Hepatocyte (in vitro differentiated cells): ENCODE results near the gene OST4. TPM values are rescaled to one million over a fixed set of nuclear protein-coding genes. Genes with fewer than 3 reads are reported as not detected.

Source experiments
- DNase-seq: peaks from one replicate; pipeline ENCODE4 v3.0.0-alpha.2; 2016; ENCODE audit warnings: low spot score
- H2AFZ ChIP-seq: fragments of 200-600 bp; sonication (generic); 2 replicates; pipeline ENCODE4 v1.6.0; 2016; ENCODE audit warnings: antibody characterized with exemption, mild to moderate bottlenecking
- H3K27ac ChIP-seq: fragments of 200-600 bp; sonication (generic); 2 replicates; pipeline ENCODE4 v1.5.1; 2016; ENCODE audit warnings: mild to moderate bottlenecking
- H3K27me3 ChIP-seq: fragments of 200-600 bp; sonication (generic); 2 replicates; pipeline ENCODE4 v1.6.1; 2016
- H3K36me3 ChIP-seq: fragments of 200-600 bp; sonication (generic); replicated peaks from 2 replicates; pipeline ENCODE4 v1.5.1; 2016; ENCODE audit warnings: low read depth; ENCODE audit not compliant: insufficient read depth
- H3K4me1 ChIP-seq: fragments of 200-600 bp; sonication (generic); 2 replicates; pipeline ENCODE4 v1.5.1; 2016; ENCODE audit warnings: mild to moderate bottlenecking, moderate library complexity; ENCODE audit not compliant: insufficient read depth
- H3K4me2 ChIP-seq: fragments of 200-600 bp; sonication (generic); 2 replicates; pipeline ENCODE4 v1.6.0; 2016
- H3K4me3 ChIP-seq: fragments of 200-600 bp; sonication (generic); 2 replicates; pipeline ENCODE4 v1.5.1; 2016; ENCODE audit warnings: mild to moderate bottlenecking
- H3K79me2 ChIP-seq: fragments of 200-600 bp; sonication (generic); 2 replicates; pipeline ENCODE4 v1.6.0; 2017; ENCODE audit warnings: mild to moderate bottlenecking
- H3K9me2 ChIP-seq: fragments of 200-600 bp; sonication (generic); replicated peaks from 2 replicates; pipeline ENCODE4 v1.6.0; 2017; ENCODE audit warnings: mild to moderate bottlenecking; ENCODE audit not compliant: insufficient read depth
- H3K9me3 ChIP-seq: fragments of 200-600 bp; sonication (generic); 2 replicates; pipeline ENCODE4 v1.5.1; 2016; ENCODE audit warnings: low read depth, mild to moderate bottlenecking
- H4K20me1 ChIP-seq: fragments of 200-600 bp; sonication (generic); 2 replicates; pipeline ENCODE4 v1.6.0; 2016; ENCODE audit warnings: mild to moderate bottlenecking; ENCODE audit not compliant: insufficient read depth, poor library complexity, severe bottlenecking
- CTCF ChIP-seq: fragments of 200-600 bp; sonication (generic); IDR thresholded peaks from 2 replicates; pipeline ENCODE4 v1.5.1; 2016; ENCODE audit warnings: antibody characterized with exemption, mild to moderate bottlenecking; ENCODE audit not compliant: poor library complexity
- EZH2 ChIP-seq: fragments of 200-600 bp; sonication (generic); IDR thresholded peaks from 2 replicates; pipeline ENCODE4 v1.6.1; 2016; ENCODE audit warnings: antibody characterized with exemption, mild to moderate bottlenecking, borderline replicate concordance
- EZH2phosphoT487 ChIP-seq: fragments of 200-600 bp; sonication (generic); IDR thresholded peaks from one replicate; pipeline ENCODE4 v1.6.1; 2018; ENCODE audit warnings: antibody characterized with exemption, mild to moderate bottlenecking, low read depth, moderate library complexity; ENCODE audit not compliant: unreplicated experiment, severe bottlenecking
- WGBS: methylation state at CpG from one replicate; pipeline ENCODE4 v1.1.6; 2016; ENCODE audit warnings: low lambda C conversion rate; ENCODE audit errors: missing lambda C conversion rate; 5-methylcytosine and 5-hydroxymethylcytosine counted together
- polyA plus RNA-seq: library from polyadenylated mRNA; unstranded; fragments of >200 nt; fragmentation: Nextera tagmentation; extraction: Ambion mirVana; gene quantifications from 2 replicates; pipeline ENCODE4 v1.2.1, GENCODE V29; 2016
- total RNA-seq: library from RNA; depleted of rRNA; stranded (reverse); fragments of >200 nt; gene quantifications from 2 replicates; pipeline ENCODE4 v1.2.3, GENCODE V29; 2014

Gene OST4
- total and polyA plus RNA-seq, 2 experiments from 2014 or later, result 364 to 839 TPM

DNA sequence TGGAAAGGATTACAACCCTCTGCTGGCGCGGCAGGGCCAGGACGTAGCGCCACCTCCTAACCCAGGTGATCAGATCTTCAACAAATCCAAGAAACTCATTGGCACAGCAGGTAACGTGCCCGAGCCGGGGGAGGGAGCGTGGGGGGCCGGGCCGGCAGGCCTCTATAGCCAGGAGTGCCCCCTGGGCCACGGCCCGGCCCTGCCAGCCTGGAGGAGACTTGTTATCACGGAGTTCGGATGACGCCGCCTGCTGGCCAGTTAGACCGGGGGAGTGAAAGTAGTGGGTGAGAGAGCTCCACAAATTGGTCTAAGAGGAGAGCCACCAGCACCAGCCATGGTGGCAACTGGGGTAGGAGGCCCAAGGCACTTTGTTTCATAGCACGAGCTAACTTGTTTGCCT, 47.3 kb downstream of the OST4 start:
- Histone ChIP-seq H4K20me1 (no peaks in the 10 kb centered on the region), H3K27ac (no peak overlapping the region), H3K9me3 (no peaks in the 10 kb centered on the region), H3K4me2 (no peak overlapping the region), H2AFZ (no peak overlapping the region), H3K9me2 (no peaks in the 10 kb centered on the region), H3K4me3 (no peak overlapping the region), H3K79me2 (no peaks in the 10 kb centered on the region), H3K4me1 (peaks cover 18% of the 10 kb centered on the region), H3K36me3 (no peaks in the 10 kb centered on the region), H3K27me3 (no peaks in the 10 kb centered on the region)
- TF ChIP-seq CTCF, result no peak
- TF ChIP-seq EZH2phosphoT487, result no peak
- TF ChIP-seq EZH2, result no peak
- 84% methylated on average over 18 of the region's 18 CpGs for WGBS
- no peak for DNase-seq

DNA sequence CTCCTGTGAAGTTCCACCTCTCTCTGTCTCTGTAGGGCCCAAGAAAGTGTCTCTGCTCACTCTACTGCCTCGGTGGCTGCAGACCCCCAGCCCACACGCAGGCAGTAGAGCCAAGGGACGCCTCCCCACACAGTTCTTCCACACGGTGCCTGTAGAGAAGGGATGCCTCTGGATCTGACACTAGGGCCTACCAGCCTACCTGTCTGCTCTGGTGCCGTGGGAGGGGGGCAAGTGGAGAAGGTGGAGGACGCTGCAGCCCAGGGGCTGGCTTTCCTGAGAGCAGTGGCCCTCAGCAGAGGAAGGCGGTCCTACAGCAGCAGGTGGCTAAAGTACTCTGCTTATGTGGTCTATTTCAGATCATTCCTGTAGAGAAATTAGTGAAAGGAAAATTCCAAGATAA, 47.7 kb downstream of the OST4 start:
- TF ChIP-seq EZH2 (no peak), EZH2phosphoT487 (no peak), CTCF (no peak)
- no peak for DNase-seq
- no peaks in the 10 kb centered on the region for H3K9me2 ChIP-seq
- no peaks in the 10 kb centered on the region for H3K27me3 ChIP-seq
- H4K20me1 ChIP-seq, result no peaks in the 10 kb centered on the region
- H3K36me3 ChIP-seq, result no peaks in the 10 kb centered on the region
- WGBS, result 96% methylated on average over 7 of the region's 7 CpGs
- H3K4me1 ChIP-seq, result peaks cover 18% of the 10 kb centered on the region
- no peak overlapping the region for H3K4me2 ChIP-seq
- H3K27ac ChIP-seq, result no peak overlapping the region
- no peaks in the 10 kb centered on the region for H3K79me2 ChIP-seq
- H2AFZ ChIP-seq, result no peak overlapping the region
- no peak overlapping the region for H3K4me3 ChIP-seq
- H3K9me3 ChIP-seq, result no peaks in the 10 kb centered on the region

DNA sequence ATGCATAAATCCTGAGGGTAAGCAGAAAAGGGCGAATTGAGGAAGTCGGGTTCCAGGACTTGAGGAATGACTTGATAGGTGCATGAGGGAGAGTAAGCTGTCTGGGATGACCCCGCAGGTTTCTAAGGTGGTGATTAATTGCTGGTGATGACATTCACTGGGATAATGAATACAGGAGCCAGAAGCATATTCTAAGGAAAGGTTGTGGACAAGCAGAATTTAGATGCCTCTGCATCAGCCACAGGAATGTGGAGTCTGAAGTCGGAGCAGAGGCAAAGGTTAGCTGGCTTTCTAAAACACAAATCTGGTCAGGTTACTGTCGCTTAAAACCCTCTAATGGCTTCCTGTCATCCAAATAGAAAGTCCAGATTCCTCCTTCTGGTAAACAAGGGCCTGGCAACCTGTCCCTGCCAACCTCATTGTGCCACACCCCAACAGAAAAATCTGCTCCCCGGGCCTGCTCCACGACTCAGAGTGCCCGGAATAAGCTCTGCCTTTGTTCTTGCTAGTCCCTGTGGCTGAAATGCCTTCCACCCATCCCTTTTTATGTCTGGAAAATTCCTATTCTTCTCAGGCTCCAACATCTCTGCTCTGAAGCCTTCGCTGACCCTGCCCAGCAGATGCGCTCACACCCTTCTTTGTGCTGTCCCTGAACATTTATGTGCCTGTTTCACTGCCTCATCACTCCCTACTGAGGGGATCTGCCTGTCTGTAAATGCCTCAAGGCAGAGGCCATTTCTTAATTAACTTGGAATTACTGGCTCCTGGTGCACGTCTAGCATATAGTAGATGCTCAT, 50.0 kb downstream of the OST4 start:
- DNase-seq, result no peak
- H3K4me1 ChIP-seq, result peaks cover 18% of the 10 kb centered on the region
- H3K9me3 ChIP-seq, result no peaks in the 10 kb centered on the region
- no peaks in the 10 kb centered on the region for H3K27me3 ChIP-seq
- no peak overlapping the region for H3K4me2 ChIP-seq
- no peak overlapping the region for H2AFZ ChIP-seq
- H3K4me3 ChIP-seq, result no peak overlapping the region
- TF ChIP-seq EZH2, result no peak
- TF ChIP-seq CTCF, result no peak
- no peak for TF ChIP-seq EZH2phosphoT487
- no peak overlapping the region for H3K27ac ChIP-seq
- H3K79me2 ChIP-seq, result no peaks in the 10 kb centered on the region
- 60% methylated on average over 11 of the region's 11 CpGs for WGBS
- no peaks in the 10 kb centered on the region for H4K20me1 ChIP-seq
- H3K9me2 ChIP-seq, result no peaks in the 10 kb centered on the region
- no peaks in the 10 kb centered on the region for H3K36me3 ChIP-seq

Other genes with a start within 250 kb of the OST4 start
- gene DPYSL5, start 223.5 kb downstream of the OST4 start, total RNA-seq, result 0.48 and 0.63 TPM in 2 replicates
- gene DPYSL5, start 223.5 kb downstream of the OST4 start, polyA plus RNA-seq, result 0.21 and 0.99 TPM in 2 replicates
- gene MAPRE3, start 101.0 kb downstream of the OST4 start, total RNA-seq, result 8.0 and 8.6 TPM in 2 replicates
- gene MAPRE3, start 101.0 kb downstream of the OST4 start, polyA plus RNA-seq, result 23.6 and 29.2 TPM in 2 replicates
- 40.2 and 50.4 TPM in 2 replicates for gene TMEM214, start 38.7 kb downstream of the OST4 start, total RNA-seq
- 75.9 and 100 TPM in 2 replicates for gene TMEM214, start 38.7 kb downstream of the OST4 start, polyA plus RNA-seq
- gene AGBL5, start 20.0 kb downstream of the OST4 start, total RNA-seq, result 12.9 and 13.8 TPM in 2 replicates
- gene AGBL5, start 20.0 kb downstream of the OST4 start, polyA plus RNA-seq, result 20.2 and 24.9 TPM in 2 replicates
- 59.6 and 80.8 TPM in 2 replicates for gene EMILIN1, start 7.0 kb upstream of the OST4 start, total RNA-seq
- gene EMILIN1, start 7.0 kb upstream of the OST4 start, polyA plus RNA-seq, result 109 and 128 TPM in 2 replicates
- gene KHK, start 15.1 kb upstream of the OST4 start, total RNA-seq, result 26.1 and 28.7 TPM in 2 replicates
- 57.7 and 73.1 TPM in 2 replicates for gene KHK, start 15.1 kb upstream of the OST4 start, polyA plus RNA-seq
- gene CGREF1, start 47.5 kb upstream of the OST4 start, total RNA-seq, result 0.28 and 2.5 TPM in 2 replicates
- gene CGREF1, start 47.5 kb upstream of the OST4 start, polyA plus RNA-seq, result 1.8 and 2.2 TPM in 2 replicates
- 0.03 TPM in 1 of 2 replicates, not detected in the other for gene ABHD1, start 52.2 kb upstream of the OST4 start, total RNA-seq
- 0.58 and 1.1 TPM in 2 replicates for gene ABHD1, start 52.2 kb upstream of the OST4 start, polyA plus RNA-seq
- gene PREB, start 63.0 kb upstream of the OST4 start, total RNA-seq, result 69.2 and 69.6 TPM in 2 replicates
- gene PREB, start 63.0 kb upstream of the OST4 start, polyA plus RNA-seq, result 71.7 and 90.3 TPM in 2 replicates
- not detected in 2 replicates for gene PRR30, start 67.8 kb upstream of the OST4 start, total RNA-seq
- not detected in 2 replicates for gene PRR30, start 67.8 kb upstream of the OST4 start, polyA plus RNA-seq
- gene TCF23, start 77.3 kb upstream of the OST4 start, total RNA-seq, result not detected in 2 replicates
- gene TCF23, start 77.3 kb upstream of the OST4 start, polyA plus RNA-seq, result not detected in 2 replicates
- gene ATRAID, start 140.4 kb upstream of the OST4 start, total RNA-seq, result 161 and 173 TPM in 2 replicates
- 259 and 281 TPM in 2 replicates for gene ATRAID, start 140.4 kb upstream of the OST4 start, polyA plus RNA-seq
- gene SLC5A6, start 140.6 kb upstream of the OST4 start, total RNA-seq, result 65.8 and 72.3 TPM in 2 replicates
- gene SLC5A6, start 140.6 kb upstream of the OST4 start, polyA plus RNA-seq, result 58.9 and 66.6 TPM in 2 replicates
- gene CAD, start 145.7 kb upstream of the OST4 start, total RNA-seq, result 13.2 and 16.6 TPM in 2 replicates
- 20.7 TPM in 2 replicates for gene CAD, start 145.7 kb upstream of the OST4 start, polyA plus RNA-seq
- 0.20 TPM in 1 of 2 replicates, not detected in the other for gene SLC30A3, start 191.4 kb upstream of the OST4 start, total RNA-seq
- gene SLC30A3, start 191.4 kb upstream of the OST4 start, polyA plus RNA-seq, result not detected in 2 replicates
- gene DNAJC5G, start 203.8 kb upstream of the OST4 start, total RNA-seq, result not detected in 2 replicates
- not detected in 2 replicates for gene DNAJC5G, start 203.8 kb upstream of the OST4 start, polyA plus RNA-seq
- not detected in 2 replicates for gene TRIM54, start 210.8 kb upstream of the OST4 start, total RNA-seq
- gene TRIM54, start 210.8 kb upstream of the OST4 start, polyA plus RNA-seq, result not detected in 2 replicates
- gene UCN, start 236.8 kb upstream of the OST4 start, total RNA-seq, result 1.4 and 2.9 TPM in 2 replicates
- 1.0 and 2.6 TPM in 2 replicates for gene UCN, start 236.8 kb upstream of the OST4 start, polyA plus RNA-seq